HPDE6-E6E7 (cell line): Measurements from ENCODE around the gene SEMA4B.
"Not testable (repeated sequence)": the region's sequence is repeated elsewhere in the genome, so short reads cannot be mapped to it uniquely, and the experiment has no call there.

Experiments
- DNase-seq: peaks from one replicate; pipeline ENCODE4 v3.0.0; 2011; ENCODE audit warnings: missing footprints; ENCODE audit errors: extremely low spot score

SEMA4B gene

GRCh38 chr15:90227816-90228772 is 27.0 kb downstream of the SEMA4B start:
- no peak for DNase-seq

- DNase-seq: no peak
Measured at GRCh38 chr15:90228960-90229359, 27.8 kb downstream of the SEMA4B start.

DNA sequence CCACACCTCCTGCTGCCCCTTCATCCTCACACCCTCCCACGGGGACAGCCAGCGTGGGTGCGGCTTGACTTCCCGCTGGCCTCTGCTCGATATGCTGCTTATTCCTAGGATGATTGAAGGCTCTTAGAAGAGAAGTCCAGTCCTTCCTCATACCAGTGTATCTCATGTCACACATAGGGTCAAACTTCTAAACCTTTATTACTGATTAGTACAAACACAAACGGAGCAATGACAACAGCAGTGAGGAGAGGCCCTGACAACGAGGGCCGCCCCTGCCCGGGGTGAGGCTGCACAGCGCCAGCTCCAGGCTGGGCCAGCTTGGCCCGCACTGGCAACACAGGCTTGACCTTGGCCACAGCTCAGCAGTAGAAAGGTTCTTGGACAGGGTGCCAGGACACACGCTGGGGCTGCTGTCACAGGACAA is 29.0 kb downstream of the SEMA4B start:
- DNase-seq: no peak

DNA sequence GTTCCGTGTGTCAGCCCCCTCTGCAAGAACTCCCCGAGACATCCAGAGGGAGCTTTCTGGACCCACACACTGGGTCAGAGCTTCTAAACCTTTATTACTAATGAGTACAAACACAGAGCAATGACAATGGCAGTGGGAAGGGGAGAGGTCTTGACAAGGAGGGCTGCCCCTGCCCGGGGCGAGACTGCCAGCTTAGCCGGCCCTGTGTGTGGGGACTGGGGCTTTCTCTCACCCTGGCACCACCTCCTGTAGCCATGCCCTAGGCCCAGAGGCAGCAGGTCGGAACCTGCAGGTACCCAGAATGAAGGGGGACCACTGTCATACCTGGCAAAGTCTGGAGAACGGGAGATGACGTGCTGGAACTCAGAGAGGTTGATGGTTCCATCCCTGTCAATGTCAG is 29.5 kb downstream of the SEMA4B start:
- no peak for DNase-seq

DNA sequence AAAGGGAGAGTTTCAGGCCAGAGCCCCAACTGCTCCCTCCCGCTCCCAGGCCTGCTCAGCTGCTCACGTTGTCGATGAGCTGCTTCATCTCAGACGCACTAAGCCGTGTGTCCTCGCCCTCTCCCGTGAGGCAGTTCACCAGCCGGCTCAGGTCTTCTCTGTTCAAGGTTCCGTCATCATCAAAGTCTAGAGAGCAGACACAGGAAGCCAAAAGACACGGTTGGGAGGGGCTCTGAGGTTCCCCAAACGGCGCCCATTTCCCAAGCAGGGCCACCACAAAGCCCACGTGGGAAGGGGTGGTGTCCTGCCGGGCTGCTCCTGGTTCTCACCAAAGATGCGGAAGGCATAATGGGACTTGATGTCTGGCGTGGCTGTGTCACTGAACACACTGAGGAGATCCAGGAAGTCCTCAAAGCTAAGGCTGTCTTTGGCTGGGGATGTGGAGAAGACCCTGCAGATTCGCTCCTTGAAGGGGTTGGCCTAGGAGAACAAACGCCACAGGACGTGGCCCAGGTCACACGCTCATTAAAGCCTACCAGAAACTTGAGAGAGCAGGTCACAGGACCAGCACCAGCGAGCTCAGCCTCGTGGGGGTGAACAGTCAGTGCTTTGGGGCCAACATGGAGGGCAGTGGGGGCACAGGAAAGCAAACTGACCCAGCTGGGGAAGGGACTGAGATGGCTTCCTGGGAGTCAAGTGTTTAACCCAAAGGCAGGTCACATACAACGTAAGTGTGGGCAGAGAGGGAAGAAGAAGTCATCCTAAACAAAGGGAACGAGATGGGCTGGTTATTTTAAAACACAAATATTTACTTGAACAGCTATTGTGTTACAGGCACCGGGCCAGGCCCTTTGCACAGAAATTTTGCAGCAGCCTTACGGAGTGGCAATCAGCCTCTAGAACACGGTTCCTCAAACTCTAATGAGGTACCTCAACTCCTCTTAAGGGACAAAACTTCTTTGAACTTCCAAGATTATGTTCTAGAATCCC is 30.2 kb downstream of the SEMA4B start:
- DNase-seq: no peak

GRCh38 chr15:90232196-90232595 is 31.1 kb downstream of the SEMA4B start:
- no peak for DNase-seq

DNA sequence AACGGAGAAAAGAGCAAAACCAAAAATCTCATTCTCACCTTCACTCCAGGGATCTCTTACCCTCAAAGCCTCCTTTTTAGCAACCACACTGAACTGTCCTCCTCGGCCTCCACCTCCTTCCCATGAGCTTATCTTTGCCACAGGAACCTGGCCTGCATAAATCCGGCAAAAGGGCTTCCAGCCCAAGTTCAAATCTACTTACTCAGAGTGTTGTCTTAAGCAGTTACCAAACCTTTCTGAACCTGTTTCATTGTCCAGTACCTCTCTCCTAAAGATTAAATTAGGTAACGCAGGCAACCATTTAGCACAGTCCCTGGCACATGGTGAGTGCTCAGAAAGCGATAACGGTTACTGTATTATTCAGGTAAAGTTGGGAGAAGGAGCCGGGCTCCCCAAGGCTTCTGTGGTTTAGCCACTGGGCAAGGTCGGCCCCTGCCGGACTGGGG is 31.8 kb downstream of the SEMA4B start:
- DNase-seq: no peak

DNA sequence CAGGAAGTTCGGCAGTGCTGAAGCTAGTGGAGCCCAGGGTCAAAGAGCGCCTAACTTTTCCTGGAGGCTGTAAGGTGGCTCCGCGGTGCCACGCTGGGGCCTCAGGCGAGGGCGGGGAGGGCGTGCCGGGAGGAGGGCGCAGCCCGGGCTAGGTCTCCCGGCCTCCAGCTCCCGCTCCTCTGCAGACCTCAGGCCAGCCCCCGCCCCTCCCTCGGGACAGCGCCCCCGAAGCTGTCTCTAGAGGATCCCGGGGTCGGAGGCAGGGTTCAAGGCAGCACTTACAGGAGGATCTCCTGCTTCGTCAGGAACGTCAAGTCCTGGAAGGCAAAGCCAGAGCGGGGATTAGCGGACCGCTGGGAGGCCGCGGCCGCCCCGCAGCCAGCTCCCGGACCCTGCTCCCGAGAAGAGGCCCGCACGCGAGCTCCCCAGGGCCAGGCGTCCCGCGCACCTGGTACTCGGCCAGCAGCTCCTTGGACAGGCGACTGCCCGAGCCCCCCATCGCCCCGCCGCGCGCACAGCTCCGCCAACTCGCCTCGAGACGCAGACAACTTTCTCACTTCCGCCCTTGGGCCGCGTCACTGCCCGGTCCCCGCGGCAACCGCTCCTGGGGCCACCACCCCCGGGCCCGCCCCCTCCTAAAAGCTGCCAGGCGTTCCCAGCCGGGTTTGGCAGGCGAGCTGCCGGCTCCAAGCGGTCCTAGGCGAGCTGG is 32.4 kb downstream of the SEMA4B start, which contains the start of gene CIB1:
Gene CIB1 (minus strand): TSS at position 555 of the 709 bp plus-strand sequence. CDS start 56 bp downstream, at position 499.
- DNase-seq: no peak

DNA sequence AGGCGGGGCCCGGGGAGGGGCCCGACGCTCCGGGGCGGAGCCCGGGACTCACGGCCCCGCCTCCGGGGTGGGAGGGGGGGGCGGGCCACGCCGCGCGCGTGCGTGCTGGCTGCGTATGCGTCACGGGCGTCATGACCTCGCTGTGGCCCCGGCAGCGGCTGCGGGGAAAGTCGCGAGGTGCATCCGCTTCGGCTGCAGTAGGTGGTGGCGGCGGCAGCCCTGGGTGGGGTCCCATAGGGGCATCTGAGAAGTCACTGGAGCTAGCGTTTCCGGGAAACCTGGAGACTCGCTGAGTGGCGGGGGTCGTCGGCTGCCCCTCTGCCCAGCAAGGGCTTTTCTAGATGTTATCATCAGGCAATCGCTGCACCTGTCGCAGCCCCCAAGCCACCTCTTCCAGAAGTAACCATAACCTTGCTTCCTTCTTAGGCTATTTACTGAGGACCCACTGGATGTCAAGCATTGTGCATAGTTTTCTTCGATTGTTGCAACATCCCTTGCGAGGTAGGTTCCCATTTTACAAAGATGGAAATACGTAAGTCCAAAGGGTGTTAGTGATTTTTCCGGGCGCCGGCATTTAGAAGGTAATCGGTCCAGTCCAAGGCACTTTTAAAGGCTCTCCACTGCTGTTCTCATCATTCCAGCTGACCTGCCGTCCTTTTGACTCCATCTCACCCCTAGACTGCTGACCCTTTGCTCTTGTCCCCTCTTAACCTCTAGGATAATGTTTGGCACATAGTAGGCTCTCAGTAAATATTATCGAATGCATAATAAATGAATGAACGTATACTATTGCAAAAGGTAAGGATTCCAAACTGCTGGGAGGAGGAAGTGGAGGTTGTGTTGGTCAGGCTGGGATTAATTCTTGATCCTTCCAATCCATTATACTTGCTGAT is 33.2 kb downstream of the SEMA4B start, which contains the start of gene GDPGP1:
Gene GDPGP1 (plus strand): TSS at position 114 of the 893 bp plus-strand sequence. CDS start 6,700 bp downstream, outside the sequence.
- DNase-seq: peak; percentile 95

DNA sequence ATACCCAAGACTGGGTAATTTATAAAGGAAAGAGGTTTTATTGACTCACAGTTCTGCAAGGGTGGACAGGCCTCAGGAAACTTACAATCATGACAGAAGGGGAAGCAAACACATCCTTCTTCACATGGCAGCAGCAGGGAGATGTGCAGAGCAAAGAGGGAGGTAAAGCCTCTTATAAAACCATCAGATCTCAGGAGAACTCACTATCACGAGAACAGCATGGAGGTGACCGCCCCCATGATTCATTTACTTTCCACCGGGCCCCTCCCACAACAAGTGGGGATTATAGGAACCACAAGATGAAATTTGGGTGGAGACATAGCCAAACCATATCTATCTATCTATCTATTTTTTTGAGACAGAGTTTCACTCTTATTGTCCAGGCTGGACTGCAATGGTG is 38.2 kb downstream of the SEMA4B start:
- no peak for DNase-seq

GRCh38 chr15:90240856-90241255 is 39.7 kb downstream of the SEMA4B start:
- no peak for DNase-seq

DNA sequence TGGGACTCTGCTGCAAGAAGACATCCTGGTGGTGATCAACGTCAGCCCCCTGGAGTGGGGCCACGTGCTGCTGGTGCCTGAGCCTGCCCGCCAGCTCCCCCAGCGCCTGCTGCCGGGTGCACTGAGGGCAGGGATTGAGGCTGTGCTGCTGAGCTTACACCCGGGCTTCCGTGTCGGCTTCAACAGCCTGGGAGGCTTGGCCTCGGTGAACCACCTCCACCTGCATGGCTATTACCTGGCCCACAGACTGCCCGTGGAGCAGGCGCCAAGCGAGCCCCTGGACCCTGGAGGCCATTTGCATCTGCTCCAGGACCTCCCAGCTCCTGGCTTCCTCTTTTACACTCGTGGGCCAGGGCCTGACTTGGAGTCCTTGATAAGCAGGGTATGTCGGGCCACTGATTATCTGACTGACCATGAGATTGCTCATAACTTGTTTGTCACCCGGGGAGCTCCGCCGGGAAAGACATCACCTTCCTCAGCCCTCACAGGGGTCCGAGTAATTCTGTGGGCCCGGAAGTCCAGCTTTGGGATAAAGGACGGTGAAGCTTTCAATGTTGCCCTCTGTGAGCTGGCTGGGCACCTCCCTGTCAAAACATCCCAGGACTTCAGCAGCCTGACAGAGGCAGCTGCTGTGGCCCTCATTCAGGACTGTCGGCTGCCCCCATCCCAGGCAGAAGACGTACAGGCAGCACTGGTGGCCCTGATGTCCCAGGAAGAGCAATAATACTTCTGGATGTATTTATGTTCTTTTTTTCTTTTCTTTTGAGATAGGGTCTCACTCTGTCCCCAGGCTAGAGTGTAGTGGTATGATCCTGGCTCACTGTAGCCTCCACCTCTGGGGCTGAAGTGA is 40.4 kb downstream of the SEMA4B start:
- DNase-seq: no peak

- no peak for DNase-seq
Measured at GRCh38 chr15:90243943-90244639, 43.0 kb downstream of the SEMA4B start.

- DNase-seq: no peak
Measured at GRCh38 chr15:90248789-90249202, 47.7 kb downstream of the SEMA4B start.

GRCh38 chr15:90249203-90249863 is 48.2 kb downstream of the SEMA4B start, which contains the start of gene TTLL13:
Gene TTLL13 (plus strand): TSS chr15:90249556. CDS start chr15:90250631, 1,075 bp downstream.
- DNase-seq: peak; percentile 72

- no peak for DNase-seq
Measured at GRCh38 chr15:90257776-90258175, 56.6 kb downstream of the SEMA4B start.

- DNase-seq: no peak
Measured at GRCh38 chr15:90259524-90259923, 58.4 kb downstream of the SEMA4B start.

GRCh38 chr15:90260731-90261130 is 59.6 kb downstream of the SEMA4B start:
- DNase-seq: not testable (repeated sequence)
